Nephron progenitor cell (in vitro differentiated cells): ENCODE measurements around the gene CFTR.
A peak's percentile ranks its signal among the peaks of the same experiment; 100 is the strongest.

Source experiments
- DNase-seq: peaks from one replicate; pipeline ENCODE4 v3.0.0; 2021
- H3K27ac Mint-ChIP-seq: 2 replicates; pipeline ENCODE4 v1.8.0; 2021; ENCODE audit warnings: mild to moderate bottlenecking, moderate library complexity, mixed read lengths
- H3K27me3 Mint-ChIP-seq: 2 replicates; pipeline ENCODE4 v1.8.0; 2021; ENCODE audit warnings: mild to moderate bottlenecking, low read depth, mixed read lengths; ENCODE audit not compliant: poor library complexity
- H3K36me3 Mint-ChIP-seq: 2 replicates; pipeline ENCODE4 v1.8.0; 2021; ENCODE audit warnings: low read depth, mixed read lengths
- H3K4me1 Mint-ChIP-seq: 2 replicates; pipeline ENCODE4 v1.8.0; 2021; ENCODE audit warnings: mixed read lengths
- H3K4me3 Mint-ChIP-seq: 2 replicates; pipeline ENCODE4 v1.8.0; 2021; ENCODE audit warnings: mild to moderate bottlenecking, moderate library complexity, mixed read lengths
- H3K9me3 Mint-ChIP-seq: 2 replicates; pipeline ENCODE4 v1.8.0; 2021; ENCODE audit warnings: mild to moderate bottlenecking, moderate library complexity, mixed read lengths
- CTCF ChIP-seq: fragments of 200-600 bp; sonication (generic); IDR thresholded peaks from 2 replicates; pipeline ENCODE4 v1.5.0; 2021; ENCODE audit warnings: antibody characterized with exemption

The CFTR gene

DNA sequence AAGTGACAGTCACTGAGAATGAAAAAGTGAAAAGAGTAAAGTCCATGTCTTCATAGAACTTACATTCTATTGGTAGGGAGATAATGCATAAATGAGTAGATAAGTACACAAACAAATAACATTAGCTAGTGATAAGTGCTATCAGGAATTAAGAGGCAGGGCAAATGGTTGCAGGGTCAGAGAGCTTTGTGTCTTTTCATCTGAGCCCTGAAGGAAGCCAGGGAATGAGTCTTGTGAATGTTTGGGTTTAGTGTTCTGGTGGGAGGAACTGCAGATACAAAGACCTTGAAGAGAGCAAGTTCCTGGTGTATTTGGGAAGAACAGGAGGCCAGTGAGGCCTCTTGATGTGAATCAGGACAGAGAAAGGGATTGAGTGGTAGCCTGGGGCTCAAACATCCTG is 209.6 kb downstream of the CFTR start:
- H3K4me1 Mint-ChIP-seq = peaks cover 14% of the 10 kb centered on the region
- H3K9me3 Mint-ChIP-seq = no peaks in the 10 kb centered on the region
- H3K4me3 Mint-ChIP-seq = no peak overlapping the region
- no peaks in the 10 kb centered on the region for H3K36me3 Mint-ChIP-seq
- H3K27ac Mint-ChIP-seq = peak overlapping the region; percentile 20
- H3K27me3 Mint-ChIP-seq = no peaks in the 10 kb centered on the region
- TF ChIP-seq CTCF = no peak
- no peak for DNase-seq

DNA sequence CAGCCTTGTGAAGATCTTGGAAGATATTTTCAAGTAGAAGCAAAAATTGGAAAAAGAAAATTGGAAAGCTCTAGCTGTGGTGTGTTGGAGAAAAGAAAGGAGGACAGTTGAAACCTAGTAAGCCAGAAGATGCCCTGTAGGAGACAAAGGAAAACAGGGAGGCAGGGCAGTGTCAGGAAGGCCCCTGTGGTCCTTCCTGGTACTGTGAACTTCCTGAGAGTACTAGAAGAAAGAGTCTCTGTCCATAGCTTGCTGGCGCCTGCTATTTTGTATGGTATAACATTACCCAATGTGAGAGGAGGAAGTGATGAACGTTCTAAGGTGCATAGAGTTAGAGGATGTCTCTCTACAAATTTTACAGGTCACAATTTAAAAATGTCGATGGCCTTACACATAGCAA is 210.3 kb downstream of the CFTR start:
- no peak overlapping the region for H3K27ac Mint-ChIP-seq
- peaks cover 14% of the 10 kb centered on the region for H3K4me1 Mint-ChIP-seq
- H3K4me3 Mint-ChIP-seq = no peak overlapping the region

GRCh38 chr7:117692338-117692737 is 212.5 kb downstream of the CFTR start:
- Mint-ChIP-seq H3K9me3 (no peaks in the 10 kb centered on the region), H3K27me3 (no peaks in the 10 kb centered on the region), H3K4me1 (no peaks in the 10 kb centered on the region), H3K4me3 (no peak overlapping the region), H3K27ac (no peak overlapping the region), H3K36me3 (no peaks in the 10 kb centered on the region)
- DNase-seq = no peak
- TF ChIP-seq CTCF = no peak

More for the DNA sequence above, 210.3 kb downstream of the CFTR start:
- Mint-ChIP-seq H3K36me3 (no peaks in the 10 kb centered on the region), H3K27me3 (no peaks in the 10 kb centered on the region), H3K9me3 (no peaks in the 10 kb centered on the region)
- no peak for DNase-seq
- no peak for TF ChIP-seq CTCF

DNA sequence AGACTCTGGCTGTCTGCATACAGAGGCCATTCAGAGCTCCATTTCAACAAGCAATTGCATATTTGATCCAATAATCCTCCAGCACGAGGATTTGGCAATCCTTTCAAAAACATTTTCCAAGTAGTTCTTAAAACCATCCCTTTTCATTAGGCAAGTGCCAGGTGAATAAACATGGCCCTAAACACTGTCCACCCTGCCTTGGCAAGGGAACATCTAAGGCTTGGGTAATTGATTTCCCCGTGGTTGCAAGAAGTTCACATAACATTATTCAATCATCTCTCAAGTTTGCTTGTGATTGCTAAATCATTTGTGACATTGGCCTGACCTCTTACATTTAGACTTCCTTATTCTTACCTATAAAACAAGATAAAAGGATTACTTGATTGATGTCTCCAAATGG is 218.2 kb downstream of the CFTR start:
- no peak overlapping the region for H3K4me3 Mint-ChIP-seq
- H3K9me3 Mint-ChIP-seq = no peaks in the 10 kb centered on the region

DNA sequence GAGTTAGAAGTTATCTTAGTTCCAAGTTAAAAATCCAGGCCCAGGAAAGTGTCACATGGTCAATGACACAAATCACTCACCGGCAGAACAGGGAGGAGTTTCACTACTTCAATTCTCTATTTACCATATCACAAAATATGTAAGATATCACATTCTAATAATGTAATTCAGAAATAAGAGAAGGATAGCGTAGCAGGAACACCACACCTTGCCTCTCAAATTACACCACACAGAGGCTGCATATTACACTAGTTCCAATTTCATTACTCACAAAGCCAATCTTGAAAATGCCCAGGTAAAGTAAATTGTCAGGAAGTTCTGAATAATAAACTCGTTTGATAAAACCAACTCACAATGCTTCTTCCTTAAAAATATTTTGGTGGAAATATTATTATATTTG is 224.2 kb downstream of the CFTR start:
- TF ChIP-seq CTCF = no peak
- Mint-ChIP-seq H3K4me3 (no peak overlapping the region), H3K27ac (no peak overlapping the region), H3K27me3 (peaks cover 4% of the 10 kb centered on the region), H3K9me3 (no peaks in the 10 kb centered on the region), H3K4me1 (no peaks in the 10 kb centered on the region), H3K36me3 (no peaks in the 10 kb centered on the region)
- DNase-seq = no peak

More for the DNA sequence above, 218.2 kb downstream of the CFTR start:
- Mint-ChIP-seq H3K27ac (no peak overlapping the region), H3K27me3 (peaks cover 4% of the 10 kb centered on the region), H3K4me1 (no peaks in the 10 kb centered on the region), H3K36me3 (no peaks in the 10 kb centered on the region)
- no peak for TF ChIP-seq CTCF
- no peak for DNase-seq

DNA sequence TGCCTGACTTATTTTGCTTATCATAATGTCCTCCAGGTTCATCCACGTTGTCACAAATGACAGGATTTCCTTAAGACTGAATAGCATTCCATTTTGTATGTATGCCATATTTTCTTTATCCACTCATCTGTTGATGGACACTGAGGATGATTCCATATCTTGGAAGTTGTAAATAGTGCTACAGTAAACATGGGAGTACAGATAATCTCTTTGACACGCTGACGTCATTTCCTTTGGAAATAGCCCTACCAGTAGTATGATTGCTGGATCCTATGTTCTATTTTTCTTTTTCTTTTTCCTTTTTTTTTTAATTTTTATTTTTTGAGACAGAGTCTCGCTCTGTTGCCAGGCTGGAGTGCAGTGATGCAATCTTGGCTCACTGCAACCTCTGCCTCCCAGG is 225.8 kb downstream of the CFTR start:
- Mint-ChIP-seq H3K36me3 (peaks cover 9% of the 10 kb centered on the region), H3K9me3 (no peaks in the 10 kb centered on the region), H3K4me3 (no peak overlapping the region)

More for the DNA sequence above, 225.8 kb downstream of the CFTR start:
- Mint-ChIP-seq H3K27me3 (peaks cover 4% of the 10 kb centered on the region), H3K27ac (no peak overlapping the region), H3K4me1 (no peaks in the 10 kb centered on the region)
- DNase-seq = no peak
- no peak for TF ChIP-seq CTCF
